Measurements from ENCODE around the gene ACAP1.

The ACAP1 gene

GRCh38 chr17:7389924-7390910 lies 53.9 kb downstream of the ACAP1 start:
- no peak overlapping the region for H2AFZ ChIP-seq (ENCODE audit: low read length, unreplicated experiment)

GRCh38 chr17:7391307-7391706 lies 55.0 kb downstream of the ACAP1 start:
- H3K36me3 ChIP-seq (ENCODE audit: insufficient read depth, low read length): peaks cover 10% of the 10 kb centered on the region; the same call in 1 of the 2 replicates
- H3K4me3 ChIP-seq (ENCODE audit: low read depth, low read length): no peak overlapping the region
- H3K27me3 ChIP-seq (ENCODE audit: insufficient read depth, low read length): no peaks in the 10 kb centered on the region
- H3K4me1 ChIP-seq (ENCODE audit: control insufficient read depth, insufficient read depth, low read length, unreplicated experiment): peaks cover 4% of the 10 kb centered on the region
- H3K27ac ChIP-seq (ENCODE audit: low read depth, low read length): no peak overlapping the region
- H3K79me2 ChIP-seq (ENCODE audit: control insufficient read depth, insufficient read depth, low read length, unreplicated experiment): peaks cover 5% of the 10 kb centered on the region
- H2AFZ ChIP-seq (ENCODE audit: low read length, unreplicated experiment): no peak overlapping the region

More at GRCh38 chr17:7389924-7390910, 53.9 kb downstream of the ACAP1 start:
- no peaks in the 10 kb centered on the region for H3K27me3 ChIP-seq (ENCODE audit: insufficient read depth, low read length)
- H3K4me1 ChIP-seq (ENCODE audit: control insufficient read depth, insufficient read depth, low read length, unreplicated experiment): peaks cover 4% of the 10 kb centered on the region
- peaks cover 10% of the 10 kb centered on the region; the same call in 1 of the 2 replicates for H3K36me3 ChIP-seq (ENCODE audit: insufficient read depth, low read length)
- no peak overlapping the region for H3K4me3 ChIP-seq (ENCODE audit: low read depth, low read length)
- H3K79me2 ChIP-seq (ENCODE audit: control insufficient read depth, insufficient read depth, low read length, unreplicated experiment): peaks cover 5% of the 10 kb centered on the region
- H3K27ac ChIP-seq (ENCODE audit: low read depth, low read length): no peak overlapping the region

DNA sequence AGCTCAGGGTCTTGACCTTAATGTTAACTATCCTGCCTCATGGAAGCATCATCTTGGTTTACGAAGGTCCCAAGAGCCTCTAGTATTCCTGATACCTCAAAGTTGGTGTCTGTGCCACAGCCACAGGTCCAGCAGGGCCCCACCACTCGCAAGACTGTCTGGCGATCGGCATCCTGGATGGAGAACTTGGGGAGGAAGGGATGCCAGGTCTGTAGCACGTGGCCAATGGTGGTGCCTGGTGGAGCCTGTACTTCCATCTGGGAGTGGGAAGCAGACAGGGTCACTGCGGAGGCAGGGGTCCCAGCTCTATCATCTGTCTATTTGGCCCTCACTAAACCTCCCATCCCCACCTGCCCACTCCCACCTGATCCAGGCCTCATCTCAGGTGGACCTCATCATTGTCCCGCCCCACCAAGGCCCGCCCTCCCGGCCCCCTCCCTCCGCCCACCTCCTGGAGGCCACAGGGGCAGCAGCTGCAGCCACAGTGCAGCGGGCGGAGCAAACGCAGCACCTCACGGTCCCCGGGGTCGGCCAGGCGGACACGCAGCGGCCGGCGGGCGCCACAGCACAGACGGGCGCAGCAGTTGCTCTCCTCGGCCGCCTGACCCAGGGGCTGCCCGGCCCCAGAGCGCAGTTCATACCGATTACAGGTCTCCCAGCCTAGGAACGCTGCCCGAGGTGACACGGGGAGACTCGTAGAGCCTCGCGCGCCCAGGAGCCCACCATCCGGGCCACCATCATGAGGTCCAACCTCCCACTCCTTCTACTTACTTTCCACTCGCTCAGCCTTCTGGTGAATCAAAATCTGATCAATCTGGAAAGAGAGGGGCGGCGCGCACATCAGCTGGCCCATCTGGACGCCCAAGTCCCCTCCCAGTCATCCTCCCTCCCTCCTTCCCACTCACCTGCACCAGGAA lies 56.6 kb downstream of the ACAP1 start:
- H3K4me3 ChIP-seq (ENCODE audit: low read depth, low read length): peak overlapping the region; percentile 89
- H3K27ac ChIP-seq (ENCODE audit: low read depth, low read length): no peak overlapping the region
- peaks cover 4% of the 10 kb centered on the region for H3K4me1 ChIP-seq (ENCODE audit: control insufficient read depth, insufficient read depth, low read length, unreplicated experiment)
- H2AFZ ChIP-seq (ENCODE audit: low read length, unreplicated experiment): no peak overlapping the region
- H3K79me2 ChIP-seq (ENCODE audit: control insufficient read depth, insufficient read depth, low read length, unreplicated experiment): peaks cover 5% of the 10 kb centered on the region
- no peaks in the 10 kb centered on the region for H3K27me3 ChIP-seq (ENCODE audit: insufficient read depth, low read length)
- H3K36me3 ChIP-seq (ENCODE audit: insufficient read depth, low read length): peaks cover 10% of the 10 kb centered on the region; the same call in 1 of the 2 replicates

- H3K4me3 ChIP-seq (ENCODE audit: low read depth, low read length): peak overlapping the region; percentile 89
- H3K36me3 ChIP-seq (ENCODE audit: insufficient read depth, low read length): peaks cover 10% of the 10 kb centered on the region; the same call in 1 of the 2 replicates
- H3K4me1 ChIP-seq (ENCODE audit: control insufficient read depth, insufficient read depth, low read length, unreplicated experiment): peaks cover 4% of the 10 kb centered on the region
- peak overlapping the region; percentile 76 for H2AFZ ChIP-seq (ENCODE audit: low read length, unreplicated experiment)
- no peaks in the 10 kb centered on the region for H3K27me3 ChIP-seq (ENCODE audit: insufficient read depth, low read length)
- H3K79me2 ChIP-seq (ENCODE audit: control insufficient read depth, insufficient read depth, low read length, unreplicated experiment): peaks cover 5% of the 10 kb centered on the region
- peak overlapping the region; percentile 75 for H3K27ac ChIP-seq (ENCODE audit: low read depth, low read length)
Observed at GRCh38 chr17:7393613-7394451, 57.5 kb downstream of the ACAP1 start.

DNA sequence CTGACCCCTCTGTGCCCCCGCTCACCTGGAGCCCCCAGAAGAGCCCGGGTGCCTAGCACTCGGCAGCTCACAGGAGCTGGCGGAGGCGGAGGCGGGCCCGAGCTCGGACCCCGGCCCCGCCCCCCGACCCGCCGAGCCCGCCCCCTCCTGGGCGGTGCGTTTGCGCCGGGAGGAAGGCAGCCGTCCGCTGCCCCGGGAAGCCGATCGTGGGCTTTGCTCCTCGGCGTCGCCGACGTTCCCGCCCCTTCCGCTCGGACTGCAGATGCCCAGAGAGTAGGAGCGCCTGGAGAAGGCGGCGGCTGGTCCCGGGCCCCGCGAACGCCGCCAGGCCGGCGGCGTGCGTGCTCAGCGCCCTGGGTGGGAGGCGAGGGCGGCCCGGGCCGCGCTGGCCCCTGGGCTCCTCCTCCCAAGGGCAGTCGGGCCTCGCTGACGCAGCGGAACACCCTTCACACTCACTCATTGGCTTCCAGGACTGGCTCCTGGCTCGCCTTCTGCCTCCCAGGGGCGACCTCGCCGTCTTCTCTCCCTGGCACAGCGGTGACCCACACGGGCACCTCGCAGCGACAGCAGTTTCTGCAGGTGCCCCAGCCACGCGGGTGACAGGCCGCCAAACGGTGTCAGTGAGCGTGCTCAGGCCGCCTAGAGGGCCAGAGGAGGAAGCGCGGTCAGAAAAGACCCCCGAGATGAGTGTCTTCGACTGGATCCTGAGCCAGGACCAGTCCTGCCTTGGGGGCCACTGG lies 58.3 kb downstream of the ACAP1 start, which contains the start of gene PLSCR3:
TSS of gene PLSCR3 (minus strand) at position 74 of the 740 bp plus-strand sequence. CDS start 415 bp downstream, outside the sequence.
- H2AFZ ChIP-seq (ENCODE audit: low read length, unreplicated experiment): peak within 1 kb of the TSS; percentile 83
- no peaks in the 10 kb centered on the region for H3K27me3 ChIP-seq (ENCODE audit: insufficient read depth, low read length)
- peak within 1 kb of the TSS; percentile 89 for H3K4me3 ChIP-seq (ENCODE audit: low read depth, low read length)
- peaks cover 4% of the 10 kb centered on the region for H3K4me1 ChIP-seq (ENCODE audit: control insufficient read depth, insufficient read depth, low read length, unreplicated experiment)
- H3K79me2 ChIP-seq (ENCODE audit: control insufficient read depth, insufficient read depth, low read length, unreplicated experiment): peaks cover 5% of the 10 kb centered on the region
- H3K27ac ChIP-seq (ENCODE audit: low read depth, low read length): peak within 1 kb of the TSS; percentile 75
- peaks cover 9% of the 10 kb centered on the region; the same call in 1 of the 2 replicates for H3K36me3 ChIP-seq (ENCODE audit: insufficient read depth, low read length)

DNA sequence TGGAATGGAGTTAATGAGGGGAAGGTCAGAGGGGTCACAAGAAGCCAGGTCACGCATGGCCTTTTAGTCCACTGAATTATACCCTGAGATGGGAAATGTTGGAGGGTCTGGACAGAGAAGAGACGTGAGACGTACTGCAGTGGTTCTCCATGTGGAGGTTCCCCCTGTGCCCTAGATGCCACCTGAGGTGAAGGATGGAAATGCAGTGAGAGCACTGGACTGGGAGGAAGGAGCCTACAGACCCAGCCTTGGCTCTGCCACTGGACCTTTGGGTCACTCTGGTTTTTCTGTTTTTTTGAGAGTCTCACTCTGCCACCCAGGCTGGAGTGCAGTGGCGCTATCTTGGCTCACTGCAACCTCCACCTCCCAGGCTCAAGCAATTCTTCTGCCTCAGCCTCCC lies 59.8 kb downstream of the ACAP1 start:
- Histone ChIP-seq H3K4me1 (ENCODE audit: control insufficient read depth, insufficient read depth, low read length, unreplicated experiment) (peaks cover 4% of the 10 kb centered on the region), H3K79me2 (ENCODE audit: control insufficient read depth, insufficient read depth, low read length, unreplicated experiment) (peaks cover 5% of the 10 kb centered on the region), H2AFZ (ENCODE audit: low read length, unreplicated experiment) (no peak overlapping the region), H3K4me3 (ENCODE audit: low read depth, low read length) (no peak overlapping the region), H3K27me3 (ENCODE audit: insufficient read depth, low read length) (no peaks in the 10 kb centered on the region), H3K27ac (ENCODE audit: low read depth, low read length) (no peak overlapping the region), H3K36me3 (ENCODE audit: insufficient read depth, low read length) (peaks cover under 1% of the 10 kb centered on the region; the same call in 1 of the 2 replicates)

DNA sequence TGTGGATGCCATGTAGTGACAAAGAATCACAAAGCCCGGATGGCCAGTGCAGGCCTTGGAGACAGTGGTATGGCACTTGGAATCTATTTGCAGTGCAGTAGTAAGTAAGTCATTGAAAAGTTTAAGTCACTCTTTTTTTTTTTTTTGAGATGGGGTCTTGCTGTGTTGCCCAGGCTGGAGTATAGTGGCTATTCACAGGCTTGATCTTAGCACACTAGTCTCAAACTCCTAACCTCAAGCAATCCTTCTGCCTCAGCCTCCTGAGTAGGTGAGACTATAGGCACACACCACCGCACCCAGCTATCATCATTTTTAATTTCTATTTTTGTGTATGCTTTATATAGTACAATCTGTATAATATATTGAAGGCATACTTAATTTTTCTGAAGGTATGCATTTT lies 62.3 kb downstream of the ACAP1 start:
- peaks cover 10% of the 10 kb centered on the region for H3K79me2 ChIP-seq (ENCODE audit: control insufficient read depth, insufficient read depth, low read length, unreplicated experiment)

More for the DNA sequence above, 62.3 kb downstream of the ACAP1 start:
- H3K27me3 ChIP-seq (ENCODE audit: insufficient read depth, low read length): no peaks in the 10 kb centered on the region
- H2AFZ ChIP-seq (ENCODE audit: low read length, unreplicated experiment): no peak overlapping the region
- no peaks in the 10 kb centered on the region for H3K36me3 ChIP-seq (ENCODE audit: insufficient read depth, low read length)
- H3K27ac ChIP-seq (ENCODE audit: low read depth, low read length): no peak overlapping the region
- H3K4me3 ChIP-seq (ENCODE audit: low read depth, low read length): no peak overlapping the region
- H3K4me1 ChIP-seq (ENCODE audit: control insufficient read depth, insufficient read depth, low read length, unreplicated experiment): peaks cover 6% of the 10 kb centered on the region
